ENCODE results near the gene SLC39A7. TPM values are rescaled to one million over a fixed set of nuclear protein-coding genes. Genes with fewer than 3 reads are reported as not detected.
A peak's percentile ranks its signal among the peaks of the same experiment; 100 is the strongest.

Gene SLC39A7
- total RNA-seq, 1 donor from 2014 or later: 147 TPM

DNA sequence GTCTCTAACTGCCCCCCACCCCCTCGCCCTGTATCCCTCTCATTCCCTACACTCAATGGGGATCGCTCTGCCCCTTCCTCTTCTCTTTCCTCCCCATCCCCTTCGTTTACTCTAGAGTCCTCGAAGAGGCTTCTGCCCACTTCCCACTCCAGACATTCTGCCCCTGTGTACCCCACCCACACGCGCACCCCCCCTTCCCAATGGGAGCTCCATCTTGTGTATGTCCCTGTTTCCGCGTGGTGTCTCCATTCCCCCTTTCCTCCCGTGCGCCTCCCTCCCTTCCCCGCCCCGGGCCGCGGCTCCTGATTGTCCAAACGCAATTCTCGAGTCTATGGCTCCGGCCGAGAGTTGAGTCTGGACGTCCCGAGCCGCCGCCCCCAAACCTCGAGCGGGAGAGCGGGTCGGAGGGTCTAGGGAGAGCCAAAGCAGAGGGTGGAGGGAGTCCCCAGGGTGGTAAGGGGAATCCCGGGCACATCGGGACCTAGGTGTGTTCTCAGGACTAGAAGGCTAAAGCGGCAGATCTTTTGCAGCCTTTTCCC is 7.0 kb downstream of the SLC39A7 start:
- H3K4me1 Mint-ChIP-seq (ENCODE audit: unreplicated experiment): peaks cover 54% of the 10 kb centered on the region
- TF ChIP-seq, protein P1, sequence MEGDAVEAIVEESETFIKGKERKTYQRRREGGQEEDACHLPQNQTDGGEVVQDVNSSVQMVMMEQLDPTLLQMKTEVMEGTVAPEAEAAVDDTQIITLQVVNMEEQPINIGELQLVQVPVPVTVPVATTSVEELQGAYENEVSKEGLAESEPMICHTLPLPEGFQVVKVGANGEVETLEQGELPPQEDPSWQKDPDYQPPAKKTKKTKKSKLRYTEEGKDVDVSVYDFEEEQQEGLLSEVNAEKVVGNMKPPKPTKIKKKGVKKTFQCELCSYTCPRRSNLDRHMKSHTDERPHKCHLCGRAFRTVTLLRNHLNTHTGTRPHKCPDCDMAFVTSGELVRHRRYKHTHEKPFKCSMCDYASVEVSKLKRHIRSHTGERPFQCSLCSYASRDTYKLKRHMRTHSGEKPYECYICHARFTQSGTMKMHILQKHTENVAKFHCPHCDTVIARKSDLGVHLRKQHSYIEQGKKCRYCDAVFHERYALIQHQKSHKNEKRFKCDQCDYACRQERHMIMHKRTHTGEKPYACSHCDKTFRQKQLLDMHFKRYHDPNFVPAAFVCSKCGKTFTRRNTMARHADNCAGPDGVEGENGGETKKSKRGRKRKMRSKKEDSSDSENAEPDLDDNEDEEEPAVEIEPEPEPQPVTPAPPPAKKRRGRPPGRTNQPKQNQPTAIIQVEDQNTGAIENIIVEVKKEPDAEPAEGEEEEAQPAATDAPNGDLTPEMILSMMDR (conservative IDR thresholded peaks at IDR 0.05): no peak
- peak overlapping the region; percentile 100 for H3K4me3 Mint-ChIP-seq
- H3K9me3 Mint-ChIP-seq: no peaks in the 10 kb centered on the region
- peaks cover 20% of the 10 kb centered on the region for H3K36me3 Mint-ChIP-seq
- peaks cover 2% of the 10 kb centered on the region for H3K27me3 Mint-ChIP-seq
- no peak for DNase-seq (ENCODE audit: extremely low spot score, unreplicated experiment)
- peak overlapping the region; percentile 96 for H3K27ac Mint-ChIP-seq

DNA sequence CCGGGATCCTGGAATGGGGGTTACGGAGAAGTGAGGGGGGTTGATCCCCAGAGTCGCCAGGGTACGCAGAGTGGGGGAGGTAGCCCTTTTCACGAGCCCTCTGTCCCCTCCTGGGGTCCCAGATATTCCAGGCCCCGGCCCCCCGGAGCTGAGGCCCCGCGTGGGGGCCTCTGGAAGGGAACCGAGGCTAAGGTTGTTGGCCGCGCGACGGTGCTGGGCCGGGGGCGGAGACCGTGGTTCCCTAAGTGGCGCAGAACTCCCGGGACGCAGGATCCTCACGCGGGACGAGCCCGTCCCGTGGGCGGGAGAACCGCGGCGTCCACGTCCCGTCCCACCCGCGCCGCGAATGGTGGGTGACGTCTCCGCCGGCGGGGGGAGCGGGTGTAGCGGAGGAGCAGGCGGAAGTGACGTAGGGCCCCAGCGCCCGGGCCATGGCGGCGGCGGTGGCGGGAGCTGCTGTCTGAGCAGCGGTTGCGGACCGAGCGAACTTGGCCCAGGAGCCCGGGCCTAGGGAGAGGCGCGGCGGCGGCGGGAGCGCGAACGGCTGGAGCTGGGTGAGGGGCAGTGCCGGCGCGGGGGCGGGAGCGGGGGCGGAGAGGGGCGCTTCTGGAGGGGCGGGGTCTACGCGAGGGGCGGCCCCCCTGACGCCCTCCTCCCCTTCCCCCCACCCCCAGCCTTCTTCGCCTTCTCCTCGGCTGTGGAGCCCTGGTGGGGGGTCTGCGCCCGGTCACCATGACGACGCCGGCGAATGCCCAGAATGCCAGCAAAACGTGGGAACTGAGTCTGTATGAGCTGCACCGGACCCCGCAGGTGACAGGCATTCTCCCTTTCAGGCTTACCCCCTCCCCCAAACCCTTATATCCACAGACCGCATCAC is 7.7 kb downstream of the SLC39A7 start, which contains the start of gene RING1:
Gene RING1, plus strand, starts transcription at position 410 of the 877 bp plus-strand sequence. Its CDS starts 323 bp downstream, at position 733.
- peak; percentile 87 for DNase-seq (ENCODE audit: extremely low spot score, unreplicated experiment)
- Mint-ChIP-seq H3K4me1 (ENCODE audit: unreplicated experiment) (peaks cover 51% of the 10 kb centered on the region), H3K9me3 (no peaks in the 10 kb centered on the region), H3K4me3 (peak within 1 kb of the TSS; percentile 100), H3K27me3 (peaks cover 9% of the 10 kb centered on the region), H3K36me3 (peaks cover 13% of the 10 kb centered on the region), H3K27ac (peak within 1 kb of the TSS; percentile 96)
- TF ChIP-seq, protein P1 (conservative IDR thresholded peaks at IDR 0.05): no peak

DNA sequence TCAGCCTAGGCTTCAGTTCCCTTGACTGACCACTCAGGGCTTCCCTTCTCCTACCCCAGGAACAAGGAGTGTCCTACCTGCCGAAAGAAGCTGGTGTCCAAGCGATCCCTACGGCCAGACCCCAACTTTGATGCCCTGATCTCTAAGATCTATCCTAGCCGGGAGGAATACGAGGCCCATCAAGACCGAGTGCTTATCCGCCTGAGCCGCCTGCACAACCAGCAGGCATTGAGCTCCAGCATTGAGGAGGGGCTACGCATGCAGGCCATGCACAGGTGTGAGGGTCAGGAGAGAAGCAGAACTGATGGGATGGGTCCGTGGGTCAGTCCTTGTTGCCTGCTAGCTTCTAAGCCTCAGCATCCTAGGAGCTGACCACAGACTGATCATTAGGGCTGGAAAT is 9.2 kb downstream of the SLC39A7 start:
- Mint-ChIP-seq H3K4me1 (ENCODE audit: unreplicated experiment) (peaks cover 41% of the 10 kb centered on the region), H3K27me3 (peaks cover 20% of the 10 kb centered on the region)

DNA sequence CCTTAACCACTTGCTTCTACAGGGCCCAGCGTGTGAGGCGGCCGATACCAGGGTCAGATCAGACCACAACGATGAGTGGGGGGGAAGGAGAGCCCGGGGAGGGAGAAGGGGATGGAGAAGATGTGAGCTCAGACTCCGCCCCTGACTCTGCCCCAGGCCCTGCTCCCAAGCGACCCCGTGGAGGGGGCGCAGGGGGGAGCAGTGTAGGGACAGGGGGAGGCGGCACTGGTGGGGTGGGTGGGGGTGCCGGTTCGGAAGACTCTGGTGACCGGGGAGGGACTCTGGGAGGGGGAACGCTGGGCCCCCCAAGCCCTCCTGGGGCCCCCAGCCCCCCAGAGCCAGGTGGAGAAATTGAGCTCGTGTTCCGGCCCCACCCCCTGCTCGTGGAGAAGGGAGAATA is 10.5 kb downstream of the SLC39A7 start:
- Mint-ChIP-seq H3K9me3 (no peaks in the 10 kb centered on the region), H3K27me3 (peaks cover 24% of the 10 kb centered on the region), H3K4me1 (ENCODE audit: unreplicated experiment) (peaks cover 32% of the 10 kb centered on the region), H3K27ac (no peak overlapping the region), H3K4me3 (no peak overlapping the region), H3K36me3 (peaks cover 8% of the 10 kb centered on the region)
- DNase-seq (ENCODE audit: extremely low spot score, unreplicated experiment): no peak
- TF ChIP-seq, protein P1 (conservative IDR thresholded peaks at IDR 0.05): no peak

More for the DNA sequence above, 9.2 kb downstream of the SLC39A7 start:
- H3K9me3 Mint-ChIP-seq: no peaks in the 10 kb centered on the region
- TF ChIP-seq, protein P1 (conservative IDR thresholded peaks at IDR 0.05): no peak
- peak overlapping the region; percentile 100 for H3K4me3 Mint-ChIP-seq
- H3K36me3 Mint-ChIP-seq: peaks cover 8% of the 10 kb centered on the region
- H3K27ac Mint-ChIP-seq: peak overlapping the region; percentile 84
- DNase-seq (ENCODE audit: extremely low spot score, unreplicated experiment): no peak

DNA sequence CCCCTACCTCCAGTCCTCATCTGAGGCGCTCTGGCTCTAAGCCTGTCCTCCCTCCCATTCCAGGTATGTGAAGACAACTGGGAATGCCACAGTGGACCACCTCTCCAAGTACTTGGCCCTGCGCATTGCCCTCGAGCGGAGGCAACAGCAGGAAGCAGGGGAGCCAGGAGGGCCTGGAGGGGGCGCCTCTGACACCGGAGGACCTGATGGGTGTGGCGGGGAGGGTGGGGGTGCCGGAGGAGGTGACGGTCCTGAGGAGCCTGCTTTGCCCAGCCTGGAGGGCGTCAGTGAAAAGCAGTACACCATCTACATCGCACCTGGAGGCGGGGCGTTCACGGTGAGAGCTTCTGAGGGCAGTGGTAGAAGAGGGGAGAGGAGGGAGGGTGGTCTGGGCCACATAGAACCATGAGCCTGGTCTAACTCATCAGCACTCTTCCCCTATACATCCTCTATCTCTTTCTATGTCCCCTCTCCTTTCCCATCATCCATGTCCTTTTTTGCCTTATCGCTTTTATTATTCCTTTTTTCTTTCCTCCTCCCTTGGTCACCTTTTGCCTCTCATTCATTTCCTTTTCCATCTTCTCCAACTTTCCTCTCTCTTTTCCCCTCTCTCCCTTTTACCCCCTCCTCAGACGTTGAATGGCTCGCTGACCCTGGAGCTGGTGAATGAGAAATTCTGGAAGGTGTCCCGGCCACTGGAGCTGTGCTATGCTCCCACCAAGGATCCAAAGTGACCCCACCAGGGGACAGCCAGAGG is 11.2 kb downstream of the SLC39A7 start:
- no peak for DNase-seq (ENCODE audit: extremely low spot score, unreplicated experiment)
- peaks cover 8% of the 10 kb centered on the region for H3K36me3 Mint-ChIP-seq
- peak overlapping the region; percentile 47 for H3K4me3 Mint-ChIP-seq
- no peak overlapping the region for H3K27ac Mint-ChIP-seq
- H3K4me1 Mint-ChIP-seq (ENCODE audit: unreplicated experiment): peaks cover 27% of the 10 kb centered on the region
- TF ChIP-seq, protein P1 (conservative IDR thresholded peaks at IDR 0.05): no peak
- H3K9me3 Mint-ChIP-seq: no peaks in the 10 kb centered on the region
- H3K27me3 Mint-ChIP-seq: peaks cover 24% of the 10 kb centered on the region
